ENCODE results near the gene DHX35.

DNA sequence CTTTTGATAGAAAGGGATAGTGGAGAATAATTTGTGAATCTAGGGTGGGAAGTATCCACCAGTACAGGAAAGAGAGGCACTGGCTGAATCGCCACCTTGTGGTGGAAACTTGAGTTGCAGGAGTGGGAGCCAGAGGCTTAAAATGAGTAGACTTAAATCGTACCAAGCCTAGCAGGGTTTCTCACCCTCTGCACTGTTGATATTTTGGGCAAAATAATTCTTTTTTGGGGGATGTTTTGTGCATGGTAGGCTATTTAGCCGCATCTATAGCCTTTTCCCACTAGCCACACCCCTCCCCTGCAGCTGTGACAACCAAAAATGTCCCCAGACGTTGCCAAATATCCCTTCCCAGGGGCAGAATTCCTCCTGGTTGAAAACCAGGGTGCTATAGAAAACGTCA lies 119.1 kb downstream of the DHX35 start:
- TF ChIP-seq POLR2AphosphoS5 (IDR thresholded peaks at IDR 0.05; ENCODE audit: borderline replicate concordance, low read depth, low read length) (no peak), EZH2 (IDR thresholded peaks at IDR 0.05) (no peak), FOXP2 (optimal IDR thresholded peaks at IDR 0.05; ENCODE audit: control extremely low read depth, extremely low read length, insufficient read depth) (no peak)

Measured in SK-N-MC (cell line).